H1 (cell line): ENCODE measurements around the gene CHCHD6. TPM values are rescaled to one million over a fixed set of nuclear protein-coding genes. Genes with fewer than 3 reads are reported as not detected.
"Not testable (repeated sequence)": the region's sequence is repeated elsewhere in the genome, so short reads cannot be mapped to it uniquely, and the experiment has no call there.

Source experiments
- CTCF ChIA-PET: fragments of 300-600 bp; sonication (Branson Sonifier 250); formaldehyde crosslinking; loops from one replicate; lab custom pipeline; 2021; ENCODE audit not compliant: partially characterized antibody; lab: Charles Lee
- POLR2A ChIA-PET: fragments of 300-600 bp; sonication (Branson Sonifier 250); formaldehyde crosslinking; loops from one replicate; lab custom pipeline; 2021; ENCODE audit warnings: inconsistent platforms; ENCODE audit not compliant: partially characterized antibody; lab: Charles Lee
- DNase-seq, 2 experiments: peaks; one replicate each; pipeline versions ENCODE4 v3.0.0 to v3.0.0-alpha.2; 2010 to 2022; ENCODE audit warnings: low spot score in 2 of 2, low read depth in 1 of 2, mixed read lengths in 1 of 2
- FAIRE-seq: peaks from 2 replicates; lab custom pipeline; 2011; peaks lifted over from hg19 to GRCh38; lab: Jason Lieb, UNC
- H2AFZ ChIP-seq: 2 replicates; pipeline ENCODE4 v1.8.1; 2012; ENCODE audit warnings: low read length, inconsistent platforms
- H2AK5ac ChIP-seq: 2 replicates; pipeline ENCODE4 v1.6.1; 2013; ENCODE audit warnings: low read depth, low read length
- H2BK120ac ChIP-seq: replicated peaks from 2 replicates; pipeline ENCODE3; 2013; ENCODE audit warnings: low read depth, low read length, inconsistent platforms
- H2BK12ac ChIP-seq: 2 replicates; pipeline ENCODE4 v1.6.1; 2013; ENCODE audit warnings: low read depth, low read length
- H2BK15ac ChIP-seq: 2 replicates; pipeline ENCODE4 v1.6.1; 2013; ENCODE audit warnings: low read length
- H2BK20ac ChIP-seq: 2 replicates; pipeline ENCODE4 v1.6.1; 2013; ENCODE audit warnings: low read length
- H2BK5ac ChIP-seq: 2 replicates; pipeline ENCODE4 v1.6.1; 2013; ENCODE audit warnings: low read depth, low read length
- H3K14ac ChIP-seq: 2 replicates; pipeline ENCODE4 v1.6.1; 2013; ENCODE audit warnings: inconsistent platforms; ENCODE audit not compliant: insufficient read length
- H3K18ac ChIP-seq: 2 replicates; pipeline ENCODE4 v1.6.1; 2013; ENCODE audit warnings: low read length; ENCODE audit errors: extremely low read depth
- H3K23ac ChIP-seq: 2 replicates; pipeline ENCODE4 v1.6.1; 2013; ENCODE audit warnings: inconsistent platforms; ENCODE audit not compliant: insufficient read length
- H3K23me2 ChIP-seq: 2 replicates; pipeline ENCODE4 v1.6.1; 2013; ENCODE audit warnings: low read depth, low read length
- H3K27ac ChIP-seq: 2 replicates; pipeline ENCODE4 v1.6.1; 2011; ENCODE audit warnings: low read depth, low read length, inconsistent platforms
- H3K27me3 ChIP-seq, 4 experiments: replicated peaks in 1 of 4; 1 replicate in 1 of 4; 2 replicates in 3 of 4; pipeline versions ENCODE4 v1.6.1 to v1.8.1; 2011 to 2013; ENCODE audit warnings: low read length in 3 of 4, mild to moderate bottlenecking in 3 of 4, inconsistent platforms in 2 of 4, mixed read lengths in 2 of 4, moderate library complexity in 1 of 4; ENCODE audit not compliant: control insufficient read depth in 3 of 4, insufficient read depth in 3 of 4; ENCODE audit errors: extremely low read depth in 1 of 4
- H3K36me3 ChIP-seq, 4 experiments: 2 replicates each; pipeline versions ENCODE4 v1.6.1 to v1.8.1; 2011 to 2013; ENCODE audit warnings: mild to moderate bottlenecking in 4 of 4, low read length in 3 of 4, moderate library complexity in 2 of 4, control low read depth in 1 of 4, inconsistent platforms in 1 of 4; ENCODE audit not compliant: insufficient read depth in 4 of 4, control insufficient read depth in 2 of 4
- H3K4ac ChIP-seq: replicated peaks from 2 replicates; pipeline ENCODE3; 2013; ENCODE audit warnings: low read length, low read depth, mixed read lengths, inconsistent platforms; ENCODE audit not compliant: insufficient read length
- H3K4me1 ChIP-seq, 4 experiments: replicated peaks in 1 of 4; 1 replicate in 1 of 4; 2 replicates in 3 of 4; pipeline versions ENCODE4 v1.6.1 to v1.8.1; 2011 to 2013; ENCODE audit warnings: low read length in 3 of 4, inconsistent platforms in 2 of 4, mixed read lengths in 1 of 4; ENCODE audit not compliant: insufficient read depth in 4 of 4, control insufficient read depth in 3 of 4
- H3K4me2 ChIP-seq, 2 experiments: 2 replicates each; pipeline versions ENCODE4 v1.6.1 to v1.8.1; 2011 to 2013; ENCODE audit warnings: low read depth in 2 of 2, low read length in 2 of 2, control low read depth in 1 of 2, inconsistent platforms in 1 of 2, mild to moderate bottlenecking in 1 of 2; ENCODE audit not compliant: insufficient read depth in 1 of 2
- H3K4me3 ChIP-seq, 4 experiments: fragments of 200-600, 300-600 bp in 1 of 4; sonication (generic), shearing (Covaris generic), sonication (Bioruptor Twin) in 1 of 4; 2 replicates each; pipeline versions ENCODE4 v1.5.1 to v1.8.1; 2011 to 2016; ENCODE audit warnings: low read length in 4 of 4, low read depth in 3 of 4, control low read depth in 2 of 4, inconsistent platforms in 2 of 4, mild to moderate bottlenecking in 2 of 4, mixed read lengths in 1 of 4, moderate library complexity in 1 of 4; ENCODE audit not compliant: insufficient read depth in 2 of 4; ENCODE audit errors: extremely low read depth in 1 of 4
- H3K56ac ChIP-seq: replicated peaks from 2 replicates; pipeline ENCODE3; 2013; ENCODE audit warnings: low read depth, mild to moderate bottlenecking, mixed read lengths, low read length, inconsistent platforms; ENCODE audit not compliant: insufficient read length
- H3K79me1 ChIP-seq: 2 replicates; pipeline ENCODE4 v1.6.1; 2013; ENCODE audit warnings: low read depth, low read length, control low read depth
- H3K79me2 ChIP-seq, 2 experiments: 2 replicates each; pipeline versions ENCODE4 v1.6.1 to v1.8.1; 2012 to 2013; ENCODE audit warnings: low read length in 2 of 2, mild to moderate bottlenecking in 2 of 2, inconsistent platforms in 1 of 2; ENCODE audit not compliant: insufficient read depth in 2 of 2, control insufficient read depth in 1 of 2
- H3K9ac ChIP-seq, 4 experiments: replicated peaks in 1 of 4; 1 replicate in 1 of 4; 2 replicates in 3 of 4; pipeline versions ENCODE4 v1.6.1 to v1.8.1; 2011 to 2013; ENCODE audit warnings: low read depth in 3 of 4, low read length in 3 of 4, control low read depth in 2 of 4, mild to moderate bottlenecking in 2 of 4, moderate library complexity in 2 of 4, inconsistent platforms in 1 of 4; ENCODE audit errors: extremely low read depth in 1 of 4
- H3K9me3 ChIP-seq, 2 experiments: 2 replicates each; pipeline versions ENCODE4 v1.6.1 to v1.8.1; 2012 to 2013; ENCODE audit warnings: mild to moderate bottlenecking in 2 of 2, moderate library complexity in 2 of 2, control low read depth in 1 of 2, inconsistent platforms in 1 of 2, low read depth in 1 of 2, low read length in 1 of 2, mixed read lengths in 1 of 2; ENCODE audit not compliant: insufficient read depth in 2 of 2
- H4K20me1 ChIP-seq, 2 experiments: replicated peaks in 1 of 2; 2 replicates each; pipeline versions ENCODE3 to v1.8.1; 2011 to 2013; ENCODE audit warnings: inconsistent platforms in 2 of 2, low read length in 2 of 2, mild to moderate bottlenecking in 1 of 2; ENCODE audit not compliant: insufficient read depth in 2 of 2, control insufficient read depth in 1 of 2
- H4K5ac ChIP-seq: 2 replicates; pipeline ENCODE4 v1.6.1; 2013; ENCODE audit warnings: low read length, low read depth, mixed read lengths, inconsistent platforms; ENCODE audit not compliant: insufficient read length
- H4K8ac ChIP-seq: 2 replicates; pipeline ENCODE4 v1.8.0; 2013; ENCODE audit warnings: mild to moderate bottlenecking, moderate library complexity, low read length, inconsistent platforms; ENCODE audit not compliant: insufficient read depth; ENCODE audit errors: extremely low read depth
- H4K91ac ChIP-seq: replicated peaks from 2 replicates; pipeline ENCODE3; 2013; ENCODE audit warnings: low read length, mixed read lengths, inconsistent platforms; ENCODE audit not compliant: insufficient read length
- WGBS, 2 experiments: shearing (Covaris generic) in 1 of 2; methylation state at CpG; one replicate each; pipeline versions ENCODE4 v1.1.6 to v1.1.7; 2013 to 2015; ENCODE audit warnings: low lambda C conversion rate in 2 of 2, mixed read lengths in 2 of 2, inconsistent platforms in 1 of 2, low coverage in 1 of 2, missing lambda C conversion rate in 1 of 2; ENCODE audit not compliant: insufficient replicate concordance in 2 of 2, insufficient coverage in 1 of 2, insufficient read length in 1 of 2; ENCODE audit errors: extremely low coverage in 1 of 2, missing lambda C conversion rate in 1 of 2; 5-methylcytosine and 5-hydroxymethylcytosine counted together
- polyA plus RNA-seq, 7 experiments: library from polyadenylated mRNA; depleted of rRNA in 3 of 7; stranded (reverse) in 5 of 7; unstranded in 2 of 7; fragments of >200 nt in 5 of 7; fragments of 200-250 nt in 2 of 7; gene quantifications; 1 replicate in 5 of 7; 2 replicates in 1 of 7; 4 replicates in 1 of 7; pipeline versions ENCODE4 v1.2.1 to v1.2.3, GENCODE V29; 2011 to 2013; ENCODE audit warnings: missing spikeins in 2 of 7, mixed read lengths in 2 of 7
- total RNA-seq: library from RNA; stranded (reverse); fragmentation: NEBNext Ultra II Directional; extraction: Animal tissue kit (Norgen Biotek cat#: 25700); gene quantifications from 2 replicates; pipeline ENCODE4 v1.2.1, GENCODE V29; 2021

The CHCHD6 gene
- total and polyA plus RNA-seq, 2 of the 8 experiments (the other 6 are each of a cell fraction or from before 2014, with no cell fraction given): 32.4 to 37.6 TPM

DNA sequence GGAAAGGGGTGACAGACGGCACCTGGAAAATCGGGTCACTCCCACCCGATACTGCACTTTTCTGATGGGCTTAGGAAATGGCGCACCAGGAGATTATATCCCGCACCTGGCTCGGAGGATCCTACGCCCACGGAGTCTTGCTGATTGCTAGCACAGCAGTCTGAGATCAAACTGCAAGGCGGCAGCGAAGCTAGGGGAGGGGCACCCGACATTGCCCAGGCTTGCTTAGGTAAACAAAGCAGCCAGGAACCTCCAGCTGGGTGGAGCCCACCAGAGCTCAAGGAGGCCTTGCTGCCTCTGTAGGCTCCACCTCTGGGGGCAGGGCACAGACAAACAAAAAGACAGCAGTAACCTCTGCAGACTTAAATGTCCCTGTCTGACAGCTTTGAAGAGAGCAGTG is 97.3 kb downstream of the CHCHD6 start:
- H2BK20ac ChIP-seq, H3K4me3 ChIP-seq, H3K9ac ChIP-seq, H2BK5ac ChIP-seq, H3K4ac ChIP-seq, H3K23ac ChIP-seq, H3K79me2 ChIP-seq, H3K27me3 ChIP-seq, DNase-seq, H3K36me3 ChIP-seq, H2AK5ac ChIP-seq, H2BK15ac ChIP-seq, FAIRE-seq, POLR2A ChIA-PET, H3K79me1 ChIP-seq, H2BK12ac ChIP-seq, H3K4me1 ChIP-seq, CTCF ChIA-PET, H4K5ac ChIP-seq, H2AFZ ChIP-seq, H3K56ac ChIP-seq, H3K27ac ChIP-seq, H4K20me1 ChIP-seq, H3K23me2 ChIP-seq, H4K8ac ChIP-seq, H3K18ac ChIP-seq, H3K14ac ChIP-seq, H3K4me2 ChIP-seq, H2BK120ac ChIP-seq, H4K91ac ChIP-seq: not testable (repeated sequence)
- H3K9me3 ChIP-seq: peaks cover 19% of the 10 kb centered on the region in 2 experiments
- WGBS, 2 experiments: 94% methylated on average over 8 of the region's 11 CpGs; no CpG with 5 or more reads in 1 of the 2 experiments
